ENCODE results near the gene MRPL44.

DNA sequence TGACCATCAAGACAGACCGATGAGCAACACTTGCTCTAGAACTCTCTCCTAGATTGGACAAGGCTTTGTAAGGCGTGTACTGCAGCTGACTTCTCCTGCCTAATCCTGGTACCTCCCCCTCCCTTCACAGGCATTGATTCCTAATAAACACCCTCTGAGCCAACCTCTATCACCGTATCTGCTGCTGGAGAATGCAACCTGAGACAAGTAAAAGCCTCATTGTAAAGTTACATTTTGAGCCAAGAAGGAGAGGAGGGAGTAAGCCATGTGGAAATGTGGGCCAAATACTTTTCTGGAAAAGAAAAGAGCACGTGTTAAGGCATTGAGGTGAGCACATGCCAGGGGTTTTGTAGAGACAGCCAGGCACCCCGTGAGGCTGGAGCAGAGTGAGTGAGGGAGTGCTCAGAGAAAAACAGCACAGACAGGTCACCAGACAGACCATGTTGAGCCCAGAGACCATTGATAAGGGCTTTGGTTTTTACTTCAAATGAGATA, 9.5 kb upstream of the MRPL44 start:
- TF ChIP-seq EZH2 (IDR thresholded peaks at IDR 0.05) = no peak
- no peak for TF ChIP-seq CTCF (IDR thresholded peaks at IDR 0.05)
